GM23338 (cell line): ENCODE data around the gene RHBDL3. TPM values are rescaled to one million over a fixed set of nuclear protein-coding genes. Genes with fewer than 3 reads are reported as not detected.

Source experiments
- ATAC-seq: fragments of 200-7000 bp; cut with Tn5 transposase; 3 replicates; pipeline ENCODE4 v1.9.1; 2020
- DNase-seq: peaks from one replicate; pipeline ENCODE4 v3.0.0-alpha.2; 2015; ENCODE audit warnings: low spot score
- H2AFZ ChIP-seq: fragments of 200-600 bp; sonication (generic); 2 replicates; pipeline ENCODE4 v1.8.0; 2016; ENCODE audit warnings: antibody characterized with exemption, mild to moderate bottlenecking, moderate library complexity
- H3F3A ChIP-seq: fragments of 200-600 bp; sonication (generic); replicated peaks from 2 replicates; pipeline ENCODE4 v1.8.0; 2017; ENCODE audit warnings: antibody characterized with exemption, mixed run types, low read depth
- H3K27ac ChIP-seq: fragments of 200-600 bp; sonication (generic); 2 replicates; pipeline ENCODE4 v1.6.1; 2016; ENCODE audit warnings: low read depth
- H3K27me3 ChIP-seq: fragments of 200-600 bp; sonication (generic); 2 replicates; pipeline ENCODE4 v1.8.0; 2016; ENCODE audit warnings: mild to moderate bottlenecking, mixed run types, moderate library complexity; ENCODE audit not compliant: insufficient read depth
- H3K36me3 ChIP-seq: fragments of 200-600 bp; sonication (generic); 2 replicates; pipeline ENCODE4 v1.8.0; 2016; ENCODE audit warnings: mild to moderate bottlenecking; ENCODE audit not compliant: insufficient read depth
- H3K4me1 ChIP-seq: fragments of 200-600 bp; sonication (generic); 2 replicates; pipeline ENCODE4 v1.8.0; 2016; ENCODE audit warnings: mild to moderate bottlenecking, moderate library complexity; ENCODE audit not compliant: insufficient read depth
- H3K4me2 ChIP-seq: fragments of 200-600 bp; sonication (generic); 2 replicates; pipeline ENCODE4 v1.7.1; 2017; ENCODE audit warnings: mixed run types
- H3K4me3 ChIP-seq: fragments of 200-600 bp; sonication (generic); 2 replicates; pipeline ENCODE4 v1.6.1; 2016; ENCODE audit warnings: mixed run types
- H3K79me2 ChIP-seq: fragments of 200-600 bp; sonication (generic); replicated peaks from 2 replicates; pipeline ENCODE4 v1.8.0; 2017; ENCODE audit warnings: mild to moderate bottlenecking; ENCODE audit not compliant: insufficient read depth
- H3K9me2 ChIP-seq: fragments of 200-600 bp; sonication (generic); 2 replicates; pipeline ENCODE4 v1.8.0; 2017; ENCODE audit not compliant: insufficient read depth
- H4K20me1 ChIP-seq: fragments of 200-600 bp; sonication (generic); replicated peaks from 2 replicates; pipeline ENCODE4 v1.8.0; 2017; ENCODE audit warnings: mild to moderate bottlenecking; ENCODE audit not compliant: insufficient read depth
- H3K27ac Mint-ChIP-seq: 2 replicates; pipeline ENCODE4 v1.8.0; 2020; ENCODE audit warnings: inconsistent platforms, mild to moderate bottlenecking, moderate library complexity, mixed read lengths
- H3K27me3 Mint-ChIP-seq: 3 replicates; pipeline ENCODE4 v1.8.0; 2022; ENCODE audit warnings: low read depth, mild to moderate bottlenecking, moderate library complexity, mixed read lengths, inconsistent platforms; ENCODE audit not compliant: insufficient read depth, poor library complexity
- H3K36me3 Mint-ChIP-seq: 3 replicates; pipeline ENCODE4 v1.8.0; 2021; ENCODE audit warnings: low read depth, mild to moderate bottlenecking, inconsistent platforms, moderate library complexity, mixed read lengths
- H3K4me1 Mint-ChIP-seq: 3 replicates; pipeline ENCODE4 v1.8.0; 2020; ENCODE audit warnings: mild to moderate bottlenecking, inconsistent platforms, mixed read lengths
- H3K4me3 Mint-ChIP-seq: 3 replicates; pipeline ENCODE4 v1.8.0; 2021; ENCODE audit warnings: moderate library complexity, mild to moderate bottlenecking, inconsistent platforms, mixed read lengths
- H3K9me3 Mint-ChIP-seq: 3 replicates; pipeline ENCODE4 v1.8.0; 2020; ENCODE audit warnings: moderate library complexity, mild to moderate bottlenecking, inconsistent platforms, mixed read lengths
- EZH2 ChIP-seq: fragments of 200-600 bp; sonication (generic); IDR thresholded peaks from one replicate; pipeline ENCODE4 v1.8.0; 2017; ENCODE audit warnings: antibody characterized with exemption, mild to moderate bottlenecking, low read depth; ENCODE audit not compliant: unreplicated experiment
- JUNB ChIP-seq: IDR thresholded peaks from one replicate; pipeline ENCODE4 v1.6.1; 2016; ENCODE audit warnings: antibody characterized with exemption; ENCODE audit not compliant: unreplicated experiment
- NANOG ChIP-seq: IDR thresholded peaks from 2 replicates; pipeline ENCODE4 v1.6.1; 2016; ENCODE audit warnings: antibody characterized with exemption, borderline replicate concordance
- POLR2AphosphoS5 ChIP-seq: IDR thresholded peaks from 2 replicates; pipeline ENCODE4 v1.6.1; 2016; ENCODE audit warnings: antibody characterized with exemption, low read depth
- STAT1 ChIP-seq: IDR thresholded peaks from one replicate; pipeline ENCODE4 v1.6.1; 2016; ENCODE audit warnings: antibody characterized with exemption; ENCODE audit not compliant: unreplicated experiment
- ZNF114 ChIP-seq: fragments of 250-450 bp; sonication (Bioruptor Pico); IDR thresholded peaks from 2 replicates; pipeline ENCODE4 v1.5.0; 2020; ENCODE audit warnings: mild to moderate bottlenecking, moderate library complexity
- ZNF331 ChIP-seq: fragments of 250-450 bp; sonication (Bioruptor Pico); IDR thresholded peaks from 2 replicates; pipeline ENCODE4 v1.5.0; 2020; ENCODE audit warnings: low read depth, mild to moderate bottlenecking, moderate library complexity
- polyA plus RNA-seq: library from polyadenylated mRNA; unstranded; fragments of >200 nt; fragmentation: Nextera tagmentation; extraction: Ambion mirVana; gene quantifications from 2 replicates; pipeline ENCODE4 v1.2.1, GENCODE V29; 2016
- total RNA-seq: library from RNA; depleted of rRNA; stranded (reverse); fragments of >200 nt; shearing (Covaris generic); gene quantifications from 2 replicates; pipeline ENCODE4 v1.2.3, GENCODE V29; 2014
- TF ChIP-seq, protein P1 (sequence below): IDR thresholded peaks from one replicate; pipeline ENCODE4 v1.6.1; 2018; ENCODE audit warnings: antibody characterized with exemption; ENCODE audit not compliant: unreplicated experiment
- TF ChIP-seq, protein P2 (sequence below), 2 experiments: fragments of 200-600 bp in 1 of 2; sonication (generic) in 1 of 2; conservative IDR thresholded peaks; 2 replicates each; pipeline versions ENCODE4 v1.5.1 to v1.6.1; 2016 to 2017; ENCODE audit warnings: antibody characterized with exemption in 2 of 2, low read depth in 2 of 2, mild to moderate bottlenecking in 2 of 2, moderate library complexity in 1 of 2

The RHBDL3 gene
- total and polyA plus RNA-seq, 2 experiments from 2014 or later, result 2.3 to 8.1 TPM

DNA sequence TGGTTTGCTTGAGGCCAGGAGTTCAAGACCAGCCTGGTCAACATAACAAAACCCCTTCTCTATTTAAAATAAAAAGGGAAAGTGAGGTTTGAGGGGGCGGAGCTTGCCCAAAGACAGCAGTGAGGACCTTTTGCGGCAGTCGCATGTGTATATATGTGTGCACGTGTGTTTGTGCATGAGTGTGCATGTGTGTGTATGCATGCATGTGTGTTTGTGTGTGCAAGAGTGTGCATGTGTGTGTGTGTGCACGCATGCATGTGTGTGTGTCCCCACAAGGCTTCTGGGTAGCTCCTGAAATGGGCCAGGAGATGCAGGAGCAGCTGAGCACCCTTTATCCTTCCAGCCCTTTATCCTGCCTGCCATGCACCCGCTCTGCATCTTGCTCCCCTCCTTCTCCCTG is 9.0 kb downstream of the RHBDL3 start (continued):
- no peak for TF ChIP-seq JUNB
- no peak for TF ChIP-seq ZNF114 (CRISPR knock-in tag)
- no peak for TF ChIP-seq EZH2
- TF ChIP-seq, protein P1, sequence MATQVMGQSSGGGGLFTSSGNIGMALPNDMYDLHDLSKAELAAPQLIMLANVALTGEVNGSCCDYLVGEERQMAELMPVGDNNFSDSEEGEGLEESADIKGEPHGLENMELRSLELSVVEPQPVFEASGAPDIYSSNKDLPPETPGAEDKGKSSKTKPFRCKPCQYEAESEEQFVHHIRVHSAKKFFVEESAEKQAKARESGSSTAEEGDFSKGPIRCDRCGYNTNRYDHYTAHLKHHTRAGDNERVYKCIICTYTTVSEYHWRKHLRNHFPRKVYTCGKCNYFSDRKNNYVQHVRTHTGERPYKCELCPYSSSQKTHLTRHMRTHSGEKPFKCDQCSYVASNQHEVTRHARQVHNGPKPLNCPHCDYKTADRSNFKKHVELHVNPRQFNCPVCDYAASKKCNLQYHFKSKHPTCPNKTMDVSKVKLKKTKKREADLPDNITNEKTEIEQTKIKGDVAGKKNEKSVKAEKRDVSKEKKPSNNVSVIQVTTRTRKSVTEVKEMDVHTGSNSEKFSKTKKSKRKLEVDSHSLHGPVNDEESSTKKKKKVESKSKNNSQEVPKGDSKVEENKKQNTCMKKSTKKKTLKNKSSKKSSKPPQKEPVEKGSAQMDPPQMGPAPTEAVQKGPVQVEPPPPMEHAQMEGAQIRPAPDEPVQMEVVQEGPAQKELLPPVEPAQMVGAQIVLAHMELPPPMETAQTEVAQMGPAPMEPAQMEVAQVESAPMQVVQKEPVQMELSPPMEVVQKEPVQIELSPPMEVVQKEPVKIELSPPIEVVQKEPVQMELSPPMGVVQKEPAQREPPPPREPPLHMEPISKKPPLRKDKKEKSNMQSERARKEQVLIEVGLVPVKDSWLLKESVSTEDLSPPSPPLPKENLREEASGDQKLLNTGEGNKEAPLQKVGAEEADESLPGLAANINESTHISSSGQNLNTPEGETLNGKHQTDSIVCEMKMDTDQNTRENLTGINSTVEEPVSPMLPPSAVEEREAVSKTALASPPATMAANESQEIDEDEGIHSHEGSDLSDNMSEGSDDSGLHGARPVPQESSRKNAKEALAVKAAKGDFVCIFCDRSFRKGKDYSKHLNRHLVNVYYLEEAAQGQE, result no peak
- TF ChIP-seq STAT1, result no peak
- TF ChIP-seq, protein P2, sequence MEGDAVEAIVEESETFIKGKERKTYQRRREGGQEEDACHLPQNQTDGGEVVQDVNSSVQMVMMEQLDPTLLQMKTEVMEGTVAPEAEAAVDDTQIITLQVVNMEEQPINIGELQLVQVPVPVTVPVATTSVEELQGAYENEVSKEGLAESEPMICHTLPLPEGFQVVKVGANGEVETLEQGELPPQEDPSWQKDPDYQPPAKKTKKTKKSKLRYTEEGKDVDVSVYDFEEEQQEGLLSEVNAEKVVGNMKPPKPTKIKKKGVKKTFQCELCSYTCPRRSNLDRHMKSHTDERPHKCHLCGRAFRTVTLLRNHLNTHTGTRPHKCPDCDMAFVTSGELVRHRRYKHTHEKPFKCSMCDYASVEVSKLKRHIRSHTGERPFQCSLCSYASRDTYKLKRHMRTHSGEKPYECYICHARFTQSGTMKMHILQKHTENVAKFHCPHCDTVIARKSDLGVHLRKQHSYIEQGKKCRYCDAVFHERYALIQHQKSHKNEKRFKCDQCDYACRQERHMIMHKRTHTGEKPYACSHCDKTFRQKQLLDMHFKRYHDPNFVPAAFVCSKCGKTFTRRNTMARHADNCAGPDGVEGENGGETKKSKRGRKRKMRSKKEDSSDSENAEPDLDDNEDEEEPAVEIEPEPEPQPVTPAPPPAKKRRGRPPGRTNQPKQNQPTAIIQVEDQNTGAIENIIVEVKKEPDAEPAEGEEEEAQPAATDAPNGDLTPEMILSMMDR (conservative IDR thresholded peaks at IDR 0.05; ENCODE audit: low read depth in 2 of 2), result no peak
- no peak for TF ChIP-seq ZNF331
- TF ChIP-seq POLR2AphosphoS5, result no peak
- no peak for TF ChIP-seq NANOG

DNA sequence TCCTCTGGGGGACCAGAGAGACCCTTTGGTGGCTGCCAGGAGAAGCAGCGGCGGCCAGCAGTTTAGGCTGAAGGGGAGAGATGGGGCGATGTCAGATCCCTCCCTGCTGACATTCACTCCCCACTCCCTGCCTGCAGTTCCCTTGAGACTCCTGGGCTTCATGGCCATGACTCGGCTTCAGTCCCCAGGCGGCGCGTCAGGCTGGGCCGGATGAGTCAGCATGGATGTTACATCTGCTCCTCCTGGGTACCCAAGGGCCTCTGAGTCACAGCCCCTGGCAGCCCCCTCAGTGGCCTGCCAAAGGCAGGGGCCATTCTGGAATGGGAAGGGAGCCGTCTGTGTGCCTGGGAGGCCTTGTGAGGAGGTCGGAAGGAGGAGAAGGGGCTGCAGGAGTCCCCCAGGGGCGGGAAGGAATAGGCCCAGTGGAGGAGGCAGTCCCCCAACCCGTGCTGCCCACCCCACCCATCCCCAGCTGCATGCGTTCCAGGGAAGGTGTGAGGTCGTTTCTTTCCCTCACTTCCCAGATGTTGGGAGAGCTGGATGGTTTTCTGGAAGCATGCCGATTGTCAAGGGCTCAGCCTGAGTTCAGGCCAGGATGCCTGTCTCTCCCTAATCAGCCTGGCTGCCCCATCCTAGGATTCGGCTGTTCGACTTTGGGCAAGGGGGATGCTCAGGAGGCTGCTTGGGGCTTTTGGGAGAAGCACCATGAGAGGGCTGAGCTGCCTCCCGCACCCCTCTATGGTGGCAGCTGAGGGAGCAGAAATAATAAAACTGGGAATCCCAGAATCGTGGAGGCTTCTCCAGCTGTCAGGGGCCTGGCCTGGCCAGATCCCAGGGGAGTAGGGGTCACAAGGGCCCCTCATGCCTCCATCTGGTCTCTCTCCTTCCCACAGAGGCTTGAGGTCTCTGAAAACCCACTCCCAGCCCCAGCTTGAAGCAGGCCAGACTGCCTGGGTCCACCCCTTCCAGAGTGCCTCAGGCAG is 9.7 kb downstream of the RHBDL3 start:
- no peak for TF ChIP-seq ZNF331
- TF ChIP-seq, protein P1, result peak; percentile 16
- peak; percentile 30 for ATAC-seq
- H3K9me2 ChIP-seq, result no peaks in the 10 kb centered on the region
- peak overlapping the region; percentile 64 for H3K4me2 ChIP-seq
- no peak overlapping the region for H3K27ac Mint-ChIP-seq
- no peak overlapping the region for H3K27ac ChIP-seq
- H4K20me1 ChIP-seq, result 0 out of 2 replicates have a peak, but pooled peaks cover 9% of the 10 kb centered on the region
- DNase-seq, result peak; percentile 72
- H3K79me2 ChIP-seq, result no peaks in the 10 kb centered on the region
- peaks cover 18% of the 10 kb centered on the region for H3F3A ChIP-seq
- H3K4me1 ChIP-seq, result peaks cover 63% of the 10 kb centered on the region
- no peak overlapping the region for H3K4me3 ChIP-seq
- no peaks in the 10 kb centered on the region for H3K27me3 ChIP-seq
- H3K4me3 Mint-ChIP-seq, result peak overlapping the region; percentile 5; the same call in 2 of the 3 replicates
- H2AFZ ChIP-seq, result peak overlapping the region; percentile 74; the same call in 1 of the 2 replicates
- peaks cover 63% of the 10 kb centered on the region for H3K4me1 Mint-ChIP-seq
- no peaks in the 10 kb centered on the region for H3K36me3 Mint-ChIP-seq
- no peaks in the 10 kb centered on the region for H3K9me3 Mint-ChIP-seq
- peaks cover 24% of the 10 kb centered on the region for H3K27me3 Mint-ChIP-seq
- no peaks in the 10 kb centered on the region for H3K36me3 ChIP-seq
